Measurements from ENCODE around the gene KCNE3.

The KCNE3 gene

GRCh38 chr11:74449369-74449931 is 17.9 kb downstream of the KCNE3 start:
- Histone ChIP-seq H3K36me3 (ENCODE audit: low read length) (no peaks in the 10 kb centered on the region), H3K9me2 (replicated peaks; ENCODE audit: insufficient read depth, low read length) (no peaks in the 10 kb centered on the region), H3K9me3 (ENCODE audit: insufficient read depth, low read length) (no peaks in the 10 kb centered on the region), H3K79me2 (ENCODE audit: insufficient read depth, low read length) (no peaks in the 10 kb centered on the region), H3K9ac (ENCODE audit: low read length) (no peak overlapping the region), H3K4me3 (ENCODE audit: insufficient read depth, low read length, poor library complexity, severe bottlenecking) (no peak overlapping the region), H3K27me3 (ENCODE audit: low read length) (no peaks in the 10 kb centered on the region), H3K4me2 (ENCODE audit: low read depth, low read length, poor library complexity, severe bottlenecking) (peak overlapping the region; percentile 36), H2AFZ (ENCODE audit: low read depth, low read length, severe bottlenecking) (peak overlapping the region; percentile 63), H3K27ac (ENCODE audit: low read depth, low read length) (no peak overlapping the region), H4K20me1 (ENCODE audit: low read depth, low read length) (no peaks in the 10 kb centered on the region), H3F3A (ENCODE audit: insufficient read depth) (no peaks in the 10 kb centered on the region)
- no peak for TF ChIP-seq EZH2phosphoT487 (conservative IDR thresholded peaks at IDR 0.05; ENCODE audit: low read length)
- TF ChIP-seq, protein P1, sequence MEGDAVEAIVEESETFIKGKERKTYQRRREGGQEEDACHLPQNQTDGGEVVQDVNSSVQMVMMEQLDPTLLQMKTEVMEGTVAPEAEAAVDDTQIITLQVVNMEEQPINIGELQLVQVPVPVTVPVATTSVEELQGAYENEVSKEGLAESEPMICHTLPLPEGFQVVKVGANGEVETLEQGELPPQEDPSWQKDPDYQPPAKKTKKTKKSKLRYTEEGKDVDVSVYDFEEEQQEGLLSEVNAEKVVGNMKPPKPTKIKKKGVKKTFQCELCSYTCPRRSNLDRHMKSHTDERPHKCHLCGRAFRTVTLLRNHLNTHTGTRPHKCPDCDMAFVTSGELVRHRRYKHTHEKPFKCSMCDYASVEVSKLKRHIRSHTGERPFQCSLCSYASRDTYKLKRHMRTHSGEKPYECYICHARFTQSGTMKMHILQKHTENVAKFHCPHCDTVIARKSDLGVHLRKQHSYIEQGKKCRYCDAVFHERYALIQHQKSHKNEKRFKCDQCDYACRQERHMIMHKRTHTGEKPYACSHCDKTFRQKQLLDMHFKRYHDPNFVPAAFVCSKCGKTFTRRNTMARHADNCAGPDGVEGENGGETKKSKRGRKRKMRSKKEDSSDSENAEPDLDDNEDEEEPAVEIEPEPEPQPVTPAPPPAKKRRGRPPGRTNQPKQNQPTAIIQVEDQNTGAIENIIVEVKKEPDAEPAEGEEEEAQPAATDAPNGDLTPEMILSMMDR (IDR thresholded peaks at IDR 0.05; ENCODE audit: insufficient read depth, low read length, poor library complexity, severe bottlenecking): peak; percentile 51

DNA sequence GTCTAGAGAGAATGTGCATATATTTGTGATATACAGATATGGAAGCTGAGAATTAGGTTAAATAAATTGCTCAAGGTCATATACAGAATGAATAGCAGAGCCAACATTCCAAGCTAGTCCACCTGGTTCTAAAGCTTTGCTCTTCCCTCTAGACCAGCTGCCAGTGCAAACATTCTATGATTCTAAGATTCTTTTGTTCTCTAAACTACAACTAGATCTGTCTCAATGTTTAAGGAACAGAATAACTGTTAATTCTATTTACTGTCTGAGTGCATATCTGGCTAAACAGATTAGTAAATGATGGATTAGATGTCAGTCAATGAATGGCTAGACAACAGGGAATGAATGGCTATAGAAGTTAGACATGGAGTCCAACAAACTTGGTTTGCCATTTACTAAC is 19.6 kb downstream of the KCNE3 start:
- Histone ChIP-seq H4K20me1 (ENCODE audit: low read depth, low read length) (no peaks in the 10 kb centered on the region), H3K9me2 (replicated peaks; ENCODE audit: insufficient read depth, low read length) (no peaks in the 10 kb centered on the region), H3K9ac (ENCODE audit: low read length) (no peak overlapping the region), H3F3A (ENCODE audit: insufficient read depth) (no peaks in the 10 kb centered on the region), H3K4me3 (ENCODE audit: insufficient read depth, low read length, poor library complexity, severe bottlenecking) (no peak overlapping the region), H3K9me3 (ENCODE audit: insufficient read depth, low read length) (no peaks in the 10 kb centered on the region), H3K27me3 (ENCODE audit: low read length) (no peaks in the 10 kb centered on the region), H3K36me3 (ENCODE audit: low read length) (no peaks in the 10 kb centered on the region), H3K79me2 (ENCODE audit: insufficient read depth, low read length) (no peaks in the 10 kb centered on the region), H2AFZ (ENCODE audit: low read depth, low read length, severe bottlenecking) (no peak overlapping the region), H3K27ac (ENCODE audit: low read depth, low read length) (no peak overlapping the region), H3K4me2 (ENCODE audit: low read depth, low read length, poor library complexity, severe bottlenecking) (no peak overlapping the region)
- TF ChIP-seq, protein P1 (IDR thresholded peaks at IDR 0.05; ENCODE audit: insufficient read depth, low read length, poor library complexity, severe bottlenecking): no peak
- TF ChIP-seq EZH2phosphoT487 (conservative IDR thresholded peaks at IDR 0.05; ENCODE audit: low read length): no peak

- H3K27me3 ChIP-seq (ENCODE audit: low read length): no peaks in the 10 kb centered on the region
- TF ChIP-seq, protein P1 (IDR thresholded peaks at IDR 0.05; ENCODE audit: insufficient read depth, low read length, poor library complexity, severe bottlenecking): no peak
- no peak for TF ChIP-seq EZH2phosphoT487 (conservative IDR thresholded peaks at IDR 0.05; ENCODE audit: low read length)
Measured at GRCh38 chr11:74446532-74446938, 20.8 kb downstream of the KCNE3 start.

More at GRCh38 chr11:74446532-74446938, 20.8 kb downstream of the KCNE3 start:
- no peaks in the 10 kb centered on the region for H3K79me2 ChIP-seq (ENCODE audit: insufficient read depth, low read length)
- no peak overlapping the region for H3K27ac ChIP-seq (ENCODE audit: low read depth, low read length)
- no peaks in the 10 kb centered on the region for H4K20me1 ChIP-seq (ENCODE audit: low read depth, low read length)
- no peak overlapping the region for H2AFZ ChIP-seq (ENCODE audit: low read depth, low read length, severe bottlenecking)
- H3K4me3 ChIP-seq (ENCODE audit: insufficient read depth, low read length, poor library complexity, severe bottlenecking): no peak overlapping the region
- H3K9me3 ChIP-seq (ENCODE audit: insufficient read depth, low read length): no peaks in the 10 kb centered on the region
- no peak overlapping the region for H3K4me2 ChIP-seq (ENCODE audit: low read depth, low read length, poor library complexity, severe bottlenecking)
- H3F3A ChIP-seq (ENCODE audit: insufficient read depth): no peaks in the 10 kb centered on the region
- H3K36me3 ChIP-seq (ENCODE audit: low read length): no peaks in the 10 kb centered on the region
- H3K9me2 ChIP-seq (replicated peaks; ENCODE audit: insufficient read depth, low read length): no peaks in the 10 kb centered on the region
- H3K9ac ChIP-seq (ENCODE audit: low read length): no peak overlapping the region
